ENCODE measurements around the gene OGFOD3. TPM values are rescaled to one million over a fixed set of nuclear protein-coding genes. Genes with fewer than 3 reads are reported as not detected.
A peak's percentile ranks its signal among the peaks of the same experiment; 100 is the strongest.

Gene OGFOD3
- total and polyA plus RNA-seq, 9 of the 15 experiments (the other 6 are each of a cell fraction or from before 2014, with no cell fraction given) = 0.69 to 44.7 (median 18.9) TPM

GRCh38 chr17:82366749-82367148, 51.6 kb downstream of the OGFOD3 start:
- TF ChIP-seq TSC22D4 (tag; IDR thresholded peaks at IDR 0.05) = no peak
- peak; percentile 21 for TF ChIP-seq MEIS2 (IDR thresholded peaks at IDR 0.05; ENCODE audit: partially characterized antibody)
- no peak for ATAC-seq
- H3K4me2 ChIP-seq (ENCODE audit: insufficient read depth, low read length) = peak overlapping the region; percentile 39
- peaks cover 9 to 21% of the 10 kb centered on the region in 2 experiments; a peak in 4 of 5 replicates for H3K4me1 ChIP-seq (replicated peaks in 1 of 2; ENCODE audit: control insufficient read depth in 2 of 2, insufficient read depth in 2 of 2, low read length in 2 of 2)
- no peaks in the 10 kb centered on the region for H3K9me1 ChIP-seq (ENCODE audit: control insufficient read depth, insufficient read depth, low read length)
- ChIA-PET POLR2A (interaction anchor here (0.7 to 3.8 kb wide), 8 partner anchors 7 to 98 kb away, joined by 3 to 27 read pairs (median 4); no protein-coding TSS in a partner anchor), CTCF (ENCODE audit: low intra/inter-chr PET ratio) (interaction anchor here (0.7 kb wide), 1 partner anchor 10 kb away, joined by 5 read pairs; no protein-coding TSS in a partner anchor)
- intact Hi-C loops (cut with micrococcal nuclease) = no loop called here
- WGBS (ENCODE audit: insufficient coverage, low coverage, missing lambda C conversion rate) = 64% methylated on average over 7 of the region's 7 CpGs
- no TSS peak for BruUV-seq (replicated peaks)
- no peaks in the 10 kb centered on the region for H3K79me2 ChIP-seq (ENCODE audit: control insufficient read depth, insufficient read depth, low read length)
- peak overlapping the region in 1 of 2 experiments; percentile 10; a peak in 1 of 4 replicates for H3K9ac ChIP-seq (ENCODE audit: insufficient read depth in 1 of 2, low read depth in 2 of 2, low read length in 2 of 2)
- DNase-seq (ENCODE audit: extremely low read depth in 1 of 4, low spot score in 3 of 4) = no peak
- no peaks in the 10 kb centered on the region for H4K20me1 ChIP-seq (replicated peaks; ENCODE audit: control insufficient read depth, insufficient read depth, low read length)
- H3K9me3 ChIP-seq (replicated peaks; ENCODE audit: control insufficient read depth, insufficient read depth, low read depth, low read length) = no peaks in the 10 kb centered on the region
- H3K27me3 ChIP-seq (ENCODE audit: control insufficient read depth in 2 of 2, insufficient read depth in 2 of 2, low read length in 2 of 2) = no peaks in the 10 kb centered on the region
- H3K36me3 ChIP-seq (ENCODE audit: control insufficient read depth, insufficient read depth, low read length) = no peaks in the 10 kb centered on the region
- H3K27ac ChIP-seq (ENCODE audit: extremely low read depth, low read depth, low read length) = no peak overlapping the region
- H3K4me3 ChIP-seq = no peak overlapping the region
- peak overlapping the region; percentile 34; the same call in 1 of the 2 replicates for H2AFZ ChIP-seq (ENCODE audit: low read depth, low read length)
- FAIRE-seq = peak; percentile 48
- in situ Hi-C loops (cut with MboI) = no loop called here

GRCh38 chr17:82365606-82366295, 52.6 kb downstream of the OGFOD3 start:
- Histone ChIP-seq H3K9ac (ENCODE audit: insufficient read depth in 1 of 2, low read depth in 2 of 2, low read length in 2 of 2) (peak overlapping the region in 1 of 2 experiments; percentile 71; a peak in 1 of 4 replicates), H3K27ac (ENCODE audit: extremely low read depth, low read depth, low read length) (no peak overlapping the region), H3K9me3 (replicated peaks; ENCODE audit: control insufficient read depth, insufficient read depth, low read depth, low read length) (no peaks in the 10 kb centered on the region), H3K4me1 (replicated peaks in 1 of 2; ENCODE audit: control insufficient read depth in 2 of 2, insufficient read depth in 2 of 2, low read length in 2 of 2) (peaks cover 9 to 14% of the 10 kb centered on the region in 2 experiments; a peak in 4 of 5 replicates), H3K36me3 (ENCODE audit: control insufficient read depth, insufficient read depth, low read length) (no peaks in the 10 kb centered on the region), H2AFZ (ENCODE audit: low read depth, low read length) (peak overlapping the region; percentile 21; the same call in 1 of the 2 replicates), H4K20me1 (replicated peaks; ENCODE audit: control insufficient read depth, insufficient read depth, low read length) (no peaks in the 10 kb centered on the region), H3K4me2 (ENCODE audit: insufficient read depth, low read length) (no peak overlapping the region), H3K4me3 (no peak overlapping the region), H3K79me2 (ENCODE audit: control insufficient read depth, insufficient read depth, low read length) (no peaks in the 10 kb centered on the region), H3K27me3 (ENCODE audit: control insufficient read depth in 2 of 2, insufficient read depth in 2 of 2, low read length in 2 of 2) (no peaks in the 10 kb centered on the region), H3K9me1 (ENCODE audit: control insufficient read depth, insufficient read depth, low read length) (no peaks in the 10 kb centered on the region)
- FAIRE-seq (no peak), ATAC-seq (no peak), DNase-seq (ENCODE audit: extremely low read depth in 1 of 4, low spot score in 3 of 4) (no peak)
- WGBS (ENCODE audit: insufficient coverage, low coverage, missing lambda C conversion rate) = 54% methylated on average over 6 of the region's 6 CpGs
- no TSS peak for BruUV-seq (replicated peaks)
- POLR2A ChIA-PET = interaction anchor here (0.5 to 3.8 kb wide), 7 partner anchors 8 to 391 kb away, joined by 3 to 27 read pairs (median 4); no protein-coding TSS in a partner anchor
- intact Hi-C loops (cut with micrococcal nuclease) (no loop called here), in situ Hi-C loops (cut with MboI) (no loop called here)
- CTCF ChIA-PET (ENCODE audit: low intra/inter-chr PET ratio) = no interaction called here
- TF ChIP-seq TSC22D4 (tag; IDR thresholded peaks at IDR 0.05) (no peak), MEF2A (IDR thresholded peaks at IDR 0.05; ENCODE audit: control insufficient read depth, low read depth, low read length) (no peak), KDM2B (CRISPR knock-in tag; IDR thresholded peaks at IDR 0.05) (no peak), HMG20B (CRISPR knock-in tag; IDR thresholded peaks at IDR 0.05) (no peak), DPF2 (IDR thresholded peaks at IDR 0.05) (no peak), ETV6 (IDR thresholded peaks at IDR 0.05; ENCODE audit: borderline replicate concordance in 1 of 2, low read depth in 2 of 2, low read length in 1 of 2) (no peak), ETV6 (CRISPR knock-in tag; IDR thresholded peaks at IDR 0.05; ENCODE audit: borderline replicate concordance) (no peak), ZBTB34 (CRISPR knock-in tag; IDR thresholded peaks at IDR 0.05) (no peak), GTF2A2 (tag; IDR thresholded peaks at IDR 0.05) (no peak)
